Lower leg skin (tissue), 3 donors: ENCODE results near the gene IL23A.

ENCODE experiments used
- CTCF ChIP-seq, 3 donors: fragments of 450-650 bp; IDR thresholded peaks; one replicate each; pipeline ENCODE4 v1.5.1; 2016; ENCODE audit warnings: antibody characterized with exemption in 3 of 3, mild to moderate bottlenecking in 3 of 3, moderate library complexity in 2 of 3
- POLR2A ChIP-seq, 2 donors: fragments of 450-650 bp; IDR thresholded peaks; one replicate each; pipeline ENCODE4 v1.6.1; 2016 to 2017; ENCODE audit warnings: antibody characterized with exemption in 2 of 2, mild to moderate bottlenecking in 1 of 2, moderate library complexity in 1 of 2

- TF ChIP-seq CTCF (IDR thresholded peaks at IDR 0.05) = no peak
- no peak for TF ChIP-seq POLR2A (IDR thresholded peaks at IDR 0.05)
Measured at GRCh38 chr12:56382611-56383010, 43.9 kb downstream of the IL23A start.
